ENCODE measurements around the gene MAD1L1. TPM values are rescaled to one million over a fixed set of nuclear protein-coding genes. Genes with fewer than 3 reads are reported as not detected.

Gene MAD1L1
- total RNA-seq, 1 experiment from 2014 or later = 38.5 TPM

- Histone ChIP-seq H3K36me3 (ENCODE audit: control insufficient read depth in 1 of 2, insufficient read depth in 2 of 2, low read length in 2 of 2) (no peaks in the 10 kb centered on the region; a peak in 1 of 4 replicates), H4K20me1 (ENCODE audit: insufficient read depth) (no peaks in the 10 kb centered on the region), H3K79me2 (ENCODE audit: insufficient read depth, low read length) (no peaks in the 10 kb centered on the region), H3K27ac (ENCODE audit: low read depth, low read length) (no peak overlapping the region), H3K27me3 (ENCODE audit: insufficient read depth, low read length) (no peaks in the 10 kb centered on the region), H3K9me3 (ENCODE audit: control insufficient read depth in 1 of 2, insufficient read depth in 1 of 2, low read depth in 1 of 2, low read length in 2 of 2) (no peaks in the 10 kb centered on the region), H3K4me1 (ENCODE audit: control insufficient read depth in 1 of 2, insufficient read depth in 2 of 2, low read length in 2 of 2) (peaks cover 6 to 15% of the 10 kb centered on the region in 2 experiments; a peak in 3 of 4 replicates), H3K9ac (ENCODE audit: low read length) (no peak overlapping the region), H3K9me2 (ENCODE audit: insufficient read depth) (no peaks in the 10 kb centered on the region), H3K4me2 (ENCODE audit: low read length) (no peak overlapping the region), H3K4me3 (replicated peaks in 1 of 2; ENCODE audit: low read depth in 1 of 2, low read length in 2 of 2) (no peak overlapping the region), H2AFZ (ENCODE audit: low read depth, low read length, poor library complexity, severe bottlenecking) (no peak overlapping the region)
- intact Hi-C loops (cut with micrococcal nuclease) = no loop called here
- TF ChIP-seq REST (IDR thresholded peaks at IDR 0.05; ENCODE audit: low read depth) (no peak), ZBTB33 (IDR thresholded peaks at IDR 0.05; ENCODE audit: extremely low read depth, insufficient replicate concordance, low read length) (no peak), EZH2phosphoT487 (IDR thresholded peaks at IDR 0.05; ENCODE audit: borderline replicate concordance) (no peak)
- no peak for DNase-seq (ENCODE audit: low read depth, low spot score)
- BruUV-seq (replicated peaks) = no TSS peak
- POLR2A ChIA-PET = no interaction called here
- no peak for ATAC-seq
- CTCF ChIA-PET = no interaction called here
- RAD21 ChIA-PET (ENCODE audit: low non-redundant PET in 1 of 2, low total read pairs in 2 of 2, uncharacterized antibody in 2 of 2, unreplicated experiment in 2 of 2) = interaction anchor here in 1 of 2 experiments (0.7 kb wide), 1 partner anchor 81 kb away, joined by 4 read pairs; no protein-coding TSS in a partner anchor
Measured at GRCh38 chr7:2257651-2258050, 24.9 kb upstream of the MAD1L1 start.
